Keratinocyte (primary cell): Measurements from ENCODE around the gene TOGARAM1. TPM values are rescaled to one million over a fixed set of nuclear protein-coding genes. Genes with fewer than 3 reads are reported as not detected.
"Not testable (repeated sequence)": the region's sequence is repeated elsewhere in the genome, so short reads cannot be mapped to it uniquely, and the experiment has no call there.

Experiments
- DNase-seq: peaks from one replicate; pipeline ENCODE4 v3.0.0-alpha.2; 2011; ENCODE audit warnings: low read depth, missing footprints, low spot score
- FAIRE-seq: peaks from 2 replicates; lab custom pipeline; 2011; peaks lifted over from hg19 to GRCh38; lab: Jason Lieb, UNC
- H2AFZ ChIP-seq: 2 replicates; pipeline ENCODE4 v1.6.0; 2012; ENCODE audit warnings: low read length, control low read depth, inconsistent platforms; ENCODE audit not compliant: control insufficient read depth
- H3K27ac ChIP-seq: 2 replicates; pipeline ENCODE4 v1.5.1; 2011; ENCODE audit warnings: low read length; ENCODE audit not compliant: control insufficient read depth, insufficient read depth
- H3K27me3 ChIP-seq: 3 replicates; pipeline ENCODE4 v1.6.0; 2011; ENCODE audit warnings: low read length; ENCODE audit not compliant: control insufficient read depth, insufficient read depth; ENCODE audit errors: extremely low read depth
- H3K36me3 ChIP-seq, 2 experiments: 2 replicates in 1 of 2; 3 replicates in 1 of 2; pipeline ENCODE4 v1.5.1; 2011; ENCODE audit warnings: low read length in 2 of 2, mild to moderate bottlenecking in 1 of 2; ENCODE audit not compliant: control insufficient read depth in 2 of 2, insufficient read depth in 2 of 2; ENCODE audit errors: extremely low read depth in 1 of 2
- H3K4me1 ChIP-seq: 3 replicates; pipeline ENCODE4 v1.5.1; 2011; ENCODE audit warnings: low read length; ENCODE audit not compliant: control insufficient read depth, insufficient read depth; ENCODE audit errors: extremely low read depth
- H3K4me2 ChIP-seq: 3 replicates; pipeline ENCODE4 v1.6.0; 2011; ENCODE audit warnings: low read depth, low read length; ENCODE audit not compliant: control insufficient read depth, insufficient read depth; ENCODE audit errors: extremely low read depth
- H3K4me3 ChIP-seq, 3 experiments: fragments of 200-600 bp in 1 of 3; sonication (generic) in 1 of 3; 2 replicates in 2 of 3; 3 replicates in 1 of 3; pipeline ENCODE4 v1.5.1; 2011 to 2016; ENCODE audit warnings: low read length in 3 of 3, mild to moderate bottlenecking in 3 of 3, control low read depth in 2 of 3, inconsistent platforms in 1 of 3, low read depth in 1 of 3, mixed read lengths in 1 of 3, mixed run types in 1 of 3, moderate library complexity in 1 of 3; ENCODE audit not compliant: control insufficient read depth in 2 of 3, insufficient read depth in 2 of 3; ENCODE audit errors: extremely low read depth in 1 of 3
- H3K79me2 ChIP-seq: 2 replicates; pipeline ENCODE4 v1.6.0; 2012; ENCODE audit warnings: low read length; ENCODE audit not compliant: control insufficient read depth, insufficient read depth
- H3K9ac ChIP-seq: 3 replicates; pipeline ENCODE4 v1.6.0; 2011; ENCODE audit warnings: low read length; ENCODE audit not compliant: control insufficient read depth, insufficient read depth; ENCODE audit errors: extremely low read depth
- H3K9me1 ChIP-seq: 3 replicates; pipeline ENCODE4 v1.6.0; 2011; ENCODE audit warnings: low read length; ENCODE audit not compliant: control insufficient read depth, insufficient read depth; ENCODE audit errors: extremely low read depth
- H3K9me3 ChIP-seq: 2 replicates; pipeline ENCODE4 v1.5.1; 2012; ENCODE audit warnings: low read depth, low read length; ENCODE audit not compliant: control insufficient read depth
- H4K20me1 ChIP-seq: 3 replicates; pipeline ENCODE4 v1.6.0; 2011; ENCODE audit warnings: low read length; ENCODE audit not compliant: control insufficient read depth, insufficient read depth; ENCODE audit errors: extremely low read depth
- EZH2 ChIP-seq: IDR thresholded peaks from one replicate; pipeline ENCODE4 v1.6.1; 2012; ENCODE audit warnings: inconsistent platforms, mild to moderate bottlenecking, low read length, moderate library complexity
- dilution Hi-C: fragments of 300-500 bp; cut with MboI; formaldehyde crosslinking; loops from one replicate; pipeline ENCODE4 v1.7.0; 2020; ENCODE audit warnings: low sequenced_read_pairs; ENCODE audit not compliant: extremely low pct_ligation_motif_present
- polyA plus RNA-seq, 5 experiments: library from polyadenylated mRNA; depleted of rRNA in 3 of 5; stranded (reverse) in 3 of 5; stranded (forward) in 1 of 5; unstranded in 1 of 5; fragments of >200 nt; gene quantifications; 1 replicate in 1 of 5; 2 replicates in 3 of 5; 3 replicates in 1 of 5; pipeline versions ENCODE4 v1.2.1 to v1.2.3, GENCODE V29; 2011 to 2012; ENCODE audit warnings: missing spikeins in 2 of 5, low read depth in 1 of 5, low replicate concordance in 1 of 5
- TF ChIP-seq, protein P1 (sequence below), 3 experiments: IDR thresholded peaks in 1 of 3; conservative IDR thresholded peaks in 1 of 3; optimal IDR thresholded peaks in 1 of 3; 2 replicates in 2 of 3; 3 replicates in 1 of 3; pipeline versions ENCODE3 to v1.5.1; 2011; ENCODE audit warnings: low read length in 3 of 3, mild to moderate bottlenecking in 3 of 3, moderate library complexity in 2 of 3, control low read depth in 1 of 3, inconsistent platforms in 1 of 3; ENCODE audit not compliant: insufficient read depth in 2 of 3; ENCODE audit errors: extremely low read depth in 1 of 3

The TOGARAM1 gene
- polyA plus RNA-seq, 1 donor (not counting 4 experiments of a cell fraction or from before 2014, with no cell fraction given): 8.2 TPM

DNA sequence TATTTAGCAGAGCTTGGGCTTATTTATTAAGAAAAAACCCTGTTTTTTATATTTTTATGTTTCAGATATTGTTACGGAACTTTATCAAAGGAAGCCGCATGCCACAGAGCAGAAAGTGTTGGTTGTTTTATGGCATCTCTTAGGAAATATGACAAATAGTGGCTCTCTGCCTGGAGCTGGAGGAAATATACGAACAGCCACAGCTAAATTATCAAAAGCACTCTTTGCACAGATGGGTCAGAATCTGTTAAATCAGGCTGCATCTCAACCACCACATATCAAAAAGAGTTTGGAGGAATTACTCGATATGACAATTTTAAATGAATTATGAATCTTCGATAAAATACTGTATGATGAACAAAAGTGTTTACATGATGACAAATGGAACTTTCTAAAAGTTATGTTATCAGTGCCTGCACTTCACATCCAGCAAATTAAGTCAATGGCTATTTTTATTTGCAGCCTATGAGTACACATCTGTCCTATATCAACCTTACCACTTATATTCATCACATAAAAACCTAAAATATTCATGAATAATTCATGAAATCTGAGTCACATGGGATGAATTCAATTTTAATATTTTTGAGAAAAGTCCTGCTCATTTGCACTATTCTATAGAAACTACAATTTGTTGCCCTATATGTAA is 111.4 kb downstream of the TOGARAM1 start:
- H3K9me3 ChIP-seq: no peaks in the 10 kb centered on the region
- H3K27ac ChIP-seq: no peak overlapping the region
- H3K9ac ChIP-seq: no peak overlapping the region
- no peak overlapping the region for H3K4me3 ChIP-seq
- DNase-seq: no peak
- H3K4me2 ChIP-seq: no peak overlapping the region
- H3K79me2 ChIP-seq: no peaks in the 10 kb centered on the region
- dilution Hi-C loops: no loop called here
- H3K27me3 ChIP-seq: no peaks in the 10 kb centered on the region
- H2AFZ ChIP-seq: no peak overlapping the region
- H3K4me1 ChIP-seq: no peaks in the 10 kb centered on the region
- no peak for TF ChIP-seq EZH2
- TF ChIP-seq, protein P1, sequence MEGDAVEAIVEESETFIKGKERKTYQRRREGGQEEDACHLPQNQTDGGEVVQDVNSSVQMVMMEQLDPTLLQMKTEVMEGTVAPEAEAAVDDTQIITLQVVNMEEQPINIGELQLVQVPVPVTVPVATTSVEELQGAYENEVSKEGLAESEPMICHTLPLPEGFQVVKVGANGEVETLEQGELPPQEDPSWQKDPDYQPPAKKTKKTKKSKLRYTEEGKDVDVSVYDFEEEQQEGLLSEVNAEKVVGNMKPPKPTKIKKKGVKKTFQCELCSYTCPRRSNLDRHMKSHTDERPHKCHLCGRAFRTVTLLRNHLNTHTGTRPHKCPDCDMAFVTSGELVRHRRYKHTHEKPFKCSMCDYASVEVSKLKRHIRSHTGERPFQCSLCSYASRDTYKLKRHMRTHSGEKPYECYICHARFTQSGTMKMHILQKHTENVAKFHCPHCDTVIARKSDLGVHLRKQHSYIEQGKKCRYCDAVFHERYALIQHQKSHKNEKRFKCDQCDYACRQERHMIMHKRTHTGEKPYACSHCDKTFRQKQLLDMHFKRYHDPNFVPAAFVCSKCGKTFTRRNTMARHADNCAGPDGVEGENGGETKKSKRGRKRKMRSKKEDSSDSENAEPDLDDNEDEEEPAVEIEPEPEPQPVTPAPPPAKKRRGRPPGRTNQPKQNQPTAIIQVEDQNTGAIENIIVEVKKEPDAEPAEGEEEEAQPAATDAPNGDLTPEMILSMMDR (optimal IDR thresholded peaks at IDR 0.05 in 1 of 3, IDR thresholded peaks at IDR 0.05 in 1 of 3, conservative IDR thresholded peaks at IDR 0.05 in 1 of 3; ENCODE audit: extremely low read depth in 1 of 3, insufficient read depth in 2 of 3, low read length in 3 of 3): no peak
- no peaks in the 10 kb centered on the region for H3K9me1 ChIP-seq
- H4K20me1 ChIP-seq: no peaks in the 10 kb centered on the region
- no peaks in the 10 kb centered on the region for H3K36me3 ChIP-seq
- no peak for FAIRE-seq

DNA sequence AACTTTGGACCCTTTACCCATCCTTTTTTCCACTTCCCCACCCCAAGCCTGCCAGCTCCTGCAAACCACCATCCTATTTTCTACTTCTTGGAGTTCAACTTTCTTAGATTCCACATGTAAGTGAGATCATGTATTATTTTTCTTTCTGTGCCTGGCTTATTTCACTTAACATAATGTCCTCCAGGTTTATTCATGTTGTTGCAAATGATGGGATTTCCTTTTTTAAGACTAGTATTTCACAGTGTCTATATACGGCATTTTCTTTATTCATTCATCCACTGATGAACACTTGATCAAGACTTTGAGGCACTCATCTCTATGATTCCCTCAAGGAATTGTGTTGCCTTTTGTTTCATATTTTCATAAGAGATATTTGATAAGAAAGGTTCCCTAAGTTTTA is 116.3 kb downstream of the TOGARAM1 start:
- no peak overlapping the region for H3K27ac ChIP-seq
- peaks cover 2% of the 10 kb centered on the region for H3K4me1 ChIP-seq
- no peak overlapping the region for H3K9ac ChIP-seq
- TF ChIP-seq, protein P1 (optimal IDR thresholded peaks at IDR 0.05 in 1 of 3, IDR thresholded peaks at IDR 0.05 in 1 of 3, conservative IDR thresholded peaks at IDR 0.05 in 1 of 3; ENCODE audit: extremely low read depth in 1 of 3, insufficient read depth in 2 of 3, low read length in 3 of 3): no peak
- TF ChIP-seq EZH2: no peak
- no peaks in the 10 kb centered on the region for H3K27me3 ChIP-seq
- no peak for DNase-seq
- no peaks in the 10 kb centered on the region for H3K9me3 ChIP-seq
- no peaks in the 10 kb centered on the region for H3K9me1 ChIP-seq
- H3K4me3 ChIP-seq: no peak overlapping the region
- no peaks in the 10 kb centered on the region for H3K79me2 ChIP-seq
- H4K20me1 ChIP-seq: no peaks in the 10 kb centered on the region
- dilution Hi-C loops: no loop called here
- no peak overlapping the region for H2AFZ ChIP-seq
- FAIRE-seq: no peak
- no peak overlapping the region for H3K4me2 ChIP-seq
- H3K36me3 ChIP-seq: no peaks in the 10 kb centered on the region

DNA sequence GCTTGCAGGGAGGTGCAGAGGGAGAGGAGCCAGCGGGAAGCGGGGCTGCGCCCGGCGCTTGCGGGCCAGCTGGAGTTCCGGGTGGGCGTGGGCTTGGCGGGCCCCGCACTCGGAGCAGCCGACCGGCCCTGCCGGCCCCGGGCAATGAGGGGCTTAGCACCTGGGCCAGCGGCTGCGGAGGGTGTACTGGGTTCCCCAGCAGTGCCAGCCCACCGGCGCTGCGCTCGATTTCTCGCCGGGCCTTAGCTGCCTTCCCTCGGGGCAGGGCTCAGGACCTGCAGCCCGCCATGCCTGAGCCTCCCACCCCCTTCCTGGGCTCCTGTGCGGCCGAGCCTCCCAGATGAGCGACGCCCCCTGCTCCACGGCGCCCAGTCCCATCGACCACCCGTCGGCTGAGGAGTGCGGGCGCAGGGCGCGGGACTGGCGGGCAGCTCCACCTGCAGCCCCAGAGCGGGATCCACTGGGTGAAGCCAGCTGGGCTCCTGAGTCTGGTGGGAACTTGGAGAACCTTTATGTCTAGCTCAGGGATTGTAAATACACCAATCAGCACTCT is 118.5 kb downstream of the TOGARAM1 start:
- H4K20me1 ChIP-seq, dilution Hi-C loops, H3K36me3 ChIP-seq, H3K4me3 ChIP-seq, DNase-seq, H3K27me3 ChIP-seq, H3K27ac ChIP-seq, H3K9me3 ChIP-seq, H2AFZ ChIP-seq, FAIRE-seq, H3K9ac ChIP-seq, H3K4me2 ChIP-seq, H3K9me1 ChIP-seq, H3K4me1 ChIP-seq: not testable (repeated sequence)
- peaks cover 16% of the 10 kb centered on the region for H3K79me2 ChIP-seq

DNA sequence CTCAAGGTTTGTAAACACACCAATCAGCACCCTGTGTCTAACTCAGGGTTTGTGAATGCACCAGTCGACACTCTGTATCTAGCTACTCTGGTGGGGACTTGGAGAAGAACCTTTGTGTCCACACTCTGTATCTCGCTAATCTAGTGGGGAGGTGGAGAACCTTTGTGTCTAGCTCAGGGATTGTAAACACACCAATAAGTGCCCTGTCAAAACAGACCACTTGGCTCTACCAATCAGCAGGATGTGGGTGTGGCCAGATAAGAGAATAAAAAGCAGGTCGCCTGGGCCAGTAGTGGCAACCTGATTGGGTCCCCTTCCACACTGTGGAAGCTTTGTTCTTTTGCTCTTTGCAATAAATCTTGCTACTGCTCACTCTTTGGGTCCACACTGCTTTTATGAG is 119.1 kb downstream of the TOGARAM1 start:
- dilution Hi-C loops, H3K27ac ChIP-seq: not testable (repeated sequence)

More for the DNA sequence above, 119.1 kb downstream of the TOGARAM1 start:
- not testable (repeated sequence) for FAIRE-seq, H4K20me1 ChIP-seq, H3K9me1 ChIP-seq, H3K4me2 ChIP-seq, H3K27me3 ChIP-seq, H2AFZ ChIP-seq, H3K36me3 ChIP-seq, H3K9ac ChIP-seq, DNase-seq, H3K4me3 ChIP-seq, H3K9me3 ChIP-seq
- Histone ChIP-seq H3K79me2 (peaks cover 22% of the 10 kb centered on the region), H3K4me1 (peaks cover 11% of the 10 kb centered on the region)
